WTC11 (cell line): ENCODE data around the gene CCR1.

Experiments used
- ATF1 ChIP-seq: sonication (generic); formaldehyde crosslinking; IDR thresholded peaks from 2 replicates; pipeline ENCODE4 v1.8.1; 2023; ENCODE audit warnings: mild to moderate bottlenecking, moderate library complexity, missing genetic modification reagents
- CREM ChIP-seq: sonication (generic); formaldehyde crosslinking; IDR thresholded peaks from 2 replicates; pipeline ENCODE4 v1.8.1; 2022; ENCODE audit warnings: mild to moderate bottlenecking, missing genetic modification reagents, moderate library complexity
- ESRRA ChIP-seq: sonication (generic); formaldehyde crosslinking; IDR thresholded peaks from 2 replicates; pipeline ENCODE4 v1.8.1; 2022; ENCODE audit warnings: mild to moderate bottlenecking, missing genetic modification reagents, borderline replicate concordance
- FOXJ3 ChIP-seq: sonication (generic); formaldehyde crosslinking; IDR thresholded peaks from 2 replicates; pipeline ENCODE4 v1.9.0; 2021; ENCODE audit warnings: missing genetic modification reagents, mild to moderate bottlenecking, borderline replicate concordance
- FOXK1 ChIP-seq: sonication (generic); formaldehyde crosslinking; IDR thresholded peaks from 2 replicates; pipeline ENCODE4 v1.8.0; 2022; ENCODE audit warnings: mild to moderate bottlenecking, moderate library complexity, missing genetic modification reagents
- MXD4 ChIP-seq: fragments of 250-450 bp; sonication (Bioruptor Pico); IDR thresholded peaks from 2 replicates; pipeline ENCODE4 v1.8.0; 2021; ENCODE audit warnings: mild to moderate bottlenecking, moderate library complexity, borderline replicate concordance
- TEAD4 ChIP-seq: sonication (generic); formaldehyde crosslinking; IDR thresholded peaks from 2 replicates; pipeline ENCODE4 v1.8.0; 2022; ENCODE audit warnings: mild to moderate bottlenecking, missing genetic modification reagents
- ZNF138 ChIP-seq: sonication (generic); formaldehyde crosslinking; conservative IDR thresholded peaks from 2 replicates; pipeline ENCODE4 v1.8.1; 2022; ENCODE audit warnings: mild to moderate bottlenecking, moderate library complexity, missing genetic modification reagents
- TF ChIP-seq, protein P1 (sequence below): sonication (generic); formaldehyde crosslinking; conservative IDR thresholded peaks from 2 replicates; pipeline ENCODE4 v1.8.1; 2022; ENCODE audit warnings: mild to moderate bottlenecking, missing genetic modification reagents
- TF ChIP-seq, protein P2 (sequence below): sonication (generic); formaldehyde crosslinking; IDR thresholded peaks from 2 replicates; pipeline ENCODE4 v1.8.0; 2023; ENCODE audit warnings: mild to moderate bottlenecking, missing genetic modification reagents
- TF ChIP-seq, protein P3 (sequence below): sonication (generic); formaldehyde crosslinking; IDR thresholded peaks from 2 replicates; pipeline ENCODE4 v1.8.1; 2022; ENCODE audit warnings: mild to moderate bottlenecking, moderate library complexity, missing genetic modification reagents
- TF ChIP-seq, protein P4 (sequence below): fragments of 200-600 bp; IDR thresholded peaks from 2 replicates; pipeline ENCODE4 v1.8.0; 2022; ENCODE audit warnings: antibody characterized with exemption
- TF ChIP-seq, protein P5 (sequence below): sonication (generic); formaldehyde crosslinking; IDR thresholded peaks from 2 replicates; pipeline ENCODE4 v1.8.1; 2023; ENCODE audit warnings: mild to moderate bottlenecking, missing genetic modification reagents, moderate library complexity
- TF ChIP-seq, protein P6 (sequence below): sonication (generic); formaldehyde crosslinking; IDR thresholded peaks from 2 replicates; pipeline ENCODE4 v1.8.0; 2022; ENCODE audit warnings: mild to moderate bottlenecking, missing genetic modification reagents

DNA sequence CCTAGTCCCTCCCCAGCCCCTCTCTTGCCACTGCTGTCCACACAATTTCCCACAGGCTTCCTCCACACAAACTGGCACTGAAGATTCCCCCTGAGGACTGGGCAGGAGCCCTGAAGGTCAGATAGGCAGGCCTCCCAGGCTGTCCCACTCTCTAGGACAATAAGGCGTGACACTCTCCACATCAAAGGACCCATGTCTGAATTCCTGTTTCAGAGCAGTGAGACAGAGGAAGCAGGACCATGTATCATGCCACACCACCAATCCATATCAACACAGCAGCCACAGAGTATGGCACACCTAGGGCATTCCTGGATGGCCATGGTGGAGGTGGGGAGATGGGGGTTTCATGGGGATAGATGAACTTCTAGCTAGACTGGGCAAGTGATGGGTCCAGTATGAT, 13.8 kb upstream of the CCR1 start:
- TF ChIP-seq, protein P1, sequence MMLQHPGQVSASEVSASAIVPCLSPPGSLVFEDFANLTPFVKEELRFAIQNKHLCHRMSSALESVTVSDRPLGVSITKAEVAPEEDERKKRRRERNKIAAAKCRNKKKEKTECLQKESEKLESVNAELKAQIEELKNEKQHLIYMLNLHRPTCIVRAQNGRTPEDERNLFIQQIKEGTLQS (CRISPR knock-in tag) = no peak
- TF ChIP-seq, protein P2, sequence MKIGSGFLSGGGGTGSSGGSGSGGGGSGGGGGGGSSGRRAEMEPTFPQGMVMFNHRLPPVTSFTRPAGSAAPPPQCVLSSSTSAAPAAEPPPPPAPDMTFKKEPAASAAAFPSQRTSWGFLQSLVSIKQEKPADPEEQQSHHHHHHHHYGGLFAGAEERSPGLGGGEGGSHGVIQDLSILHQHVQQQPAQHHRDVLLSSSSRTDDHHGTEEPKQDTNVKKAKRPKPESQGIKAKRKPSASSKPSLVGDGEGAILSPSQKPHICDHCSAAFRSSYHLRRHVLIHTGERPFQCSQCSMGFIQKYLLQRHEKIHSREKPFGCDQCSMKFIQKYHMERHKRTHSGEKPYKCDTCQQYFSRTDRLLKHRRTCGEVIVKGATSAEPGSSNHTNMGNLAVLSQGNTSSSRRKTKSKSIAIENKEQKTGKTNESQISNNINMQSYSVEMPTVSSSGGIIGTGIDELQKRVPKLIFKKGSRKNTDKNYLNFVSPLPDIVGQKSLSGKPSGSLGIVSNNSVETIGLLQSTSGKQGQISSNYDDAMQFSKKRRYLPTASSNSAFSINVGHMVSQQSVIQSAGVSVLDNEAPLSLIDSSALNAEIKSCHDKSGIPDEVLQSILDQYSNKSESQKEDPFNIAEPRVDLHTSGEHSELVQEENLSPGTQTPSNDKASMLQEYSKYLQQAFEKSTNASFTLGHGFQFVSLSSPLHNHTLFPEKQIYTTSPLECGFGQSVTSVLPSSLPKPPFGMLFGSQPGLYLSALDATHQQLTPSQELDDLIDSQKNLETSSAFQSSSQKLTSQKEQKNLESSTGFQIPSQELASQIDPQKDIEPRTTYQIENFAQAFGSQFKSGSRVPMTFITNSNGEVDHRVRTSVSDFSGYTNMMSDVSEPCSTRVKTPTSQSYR (CRISPR knock-in tag) = no peak
- TF ChIP-seq, protein P3, sequence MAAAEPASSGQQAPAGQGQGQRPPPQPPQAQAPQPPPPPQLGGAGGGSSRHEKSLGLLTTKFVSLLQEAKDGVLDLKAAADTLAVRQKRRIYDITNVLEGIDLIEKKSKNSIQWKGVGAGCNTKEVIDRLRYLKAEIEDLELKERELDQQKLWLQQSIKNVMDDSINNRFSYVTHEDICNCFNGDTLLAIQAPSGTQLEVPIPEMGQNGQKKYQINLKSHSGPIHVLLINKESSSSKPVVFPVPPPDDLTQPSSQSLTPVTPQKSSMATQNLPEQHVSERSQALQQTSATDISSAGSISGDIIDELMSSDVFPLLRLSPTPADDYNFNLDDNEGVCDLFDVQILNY = no peak
- TF ChIP-seq, protein P4, sequence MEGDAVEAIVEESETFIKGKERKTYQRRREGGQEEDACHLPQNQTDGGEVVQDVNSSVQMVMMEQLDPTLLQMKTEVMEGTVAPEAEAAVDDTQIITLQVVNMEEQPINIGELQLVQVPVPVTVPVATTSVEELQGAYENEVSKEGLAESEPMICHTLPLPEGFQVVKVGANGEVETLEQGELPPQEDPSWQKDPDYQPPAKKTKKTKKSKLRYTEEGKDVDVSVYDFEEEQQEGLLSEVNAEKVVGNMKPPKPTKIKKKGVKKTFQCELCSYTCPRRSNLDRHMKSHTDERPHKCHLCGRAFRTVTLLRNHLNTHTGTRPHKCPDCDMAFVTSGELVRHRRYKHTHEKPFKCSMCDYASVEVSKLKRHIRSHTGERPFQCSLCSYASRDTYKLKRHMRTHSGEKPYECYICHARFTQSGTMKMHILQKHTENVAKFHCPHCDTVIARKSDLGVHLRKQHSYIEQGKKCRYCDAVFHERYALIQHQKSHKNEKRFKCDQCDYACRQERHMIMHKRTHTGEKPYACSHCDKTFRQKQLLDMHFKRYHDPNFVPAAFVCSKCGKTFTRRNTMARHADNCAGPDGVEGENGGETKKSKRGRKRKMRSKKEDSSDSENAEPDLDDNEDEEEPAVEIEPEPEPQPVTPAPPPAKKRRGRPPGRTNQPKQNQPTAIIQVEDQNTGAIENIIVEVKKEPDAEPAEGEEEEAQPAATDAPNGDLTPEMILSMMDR = no peak
- TF ChIP-seq FOXK1 (CRISPR knock-in tag) = no peak
- TF ChIP-seq ZNF138 (CRISPR knock-in tag) = no peak
- TF ChIP-seq, protein P5, sequence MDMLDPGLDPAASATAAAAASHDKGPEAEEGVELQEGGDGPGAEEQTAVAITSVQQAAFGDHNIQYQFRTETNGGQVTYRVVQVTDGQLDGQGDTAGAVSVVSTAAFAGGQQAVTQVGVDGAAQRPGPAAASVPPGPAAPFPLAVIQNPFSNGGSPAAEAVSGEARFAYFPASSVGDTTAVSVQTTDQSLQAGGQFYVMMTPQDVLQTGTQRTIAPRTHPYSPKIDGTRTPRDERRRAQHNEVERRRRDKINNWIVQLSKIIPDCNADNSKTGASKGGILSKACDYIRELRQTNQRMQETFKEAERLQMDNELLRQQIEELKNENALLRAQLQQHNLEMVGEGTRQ = no peak
- TF ChIP-seq ATF1 (CRISPR knock-in tag) = no peak
- TF ChIP-seq, protein P6, sequence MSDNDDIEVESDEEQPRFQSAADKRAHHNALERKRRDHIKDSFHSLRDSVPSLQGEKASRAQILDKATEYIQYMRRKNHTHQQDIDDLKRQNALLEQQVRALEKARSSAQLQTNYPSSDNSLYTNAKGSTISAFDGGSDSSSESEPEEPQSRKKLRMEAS (CRISPR knock-in tag) = no peak
- no peak for TF ChIP-seq ESRRA (CRISPR knock-in tag)
- TF ChIP-seq MXD4 (CRISPR knock-in tag) = no peak
- TF ChIP-seq TEAD4 (CRISPR knock-in tag) = no peak
- no peak for TF ChIP-seq FOXJ3 (CRISPR knock-in tag)
- no peak for TF ChIP-seq CREM (CRISPR knock-in tag)
